Embryonic facial prominence (tissue), 1 donor: Measurements from ENCODE around the gene SSBP3.
"Not testable (repeated sequence)": the region's sequence is repeated elsewhere in the genome, so short reads cannot be mapped to it uniquely, and the experiment has no call there.

Experiments
- DNase-seq: peaks from one replicate; pipeline ENCODE4 v3.0.0-alpha.2; 2016; ENCODE audit errors: extremely low spot score

Gene SSBP3

DNA sequence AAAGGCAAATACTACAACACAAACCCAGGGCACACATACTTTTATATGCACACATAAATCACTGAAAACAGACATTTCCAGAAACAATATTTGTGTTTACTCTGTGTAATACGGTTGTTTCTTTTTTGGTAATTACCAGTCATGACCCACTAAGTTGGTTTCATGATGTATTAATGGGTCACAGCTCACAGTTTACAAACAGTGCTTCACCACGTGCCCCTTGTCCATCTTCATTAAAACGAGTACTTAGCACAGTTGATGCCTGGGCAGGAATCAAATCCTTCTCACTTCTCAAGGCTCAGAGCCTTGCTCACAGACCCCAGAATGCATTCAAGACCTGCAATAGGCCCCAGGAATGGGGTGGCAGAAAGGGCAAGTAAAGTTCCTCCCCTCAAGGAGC lies 13.8 kb downstream of the SSBP3 start:
- DNase-seq, result no peak

DNA sequence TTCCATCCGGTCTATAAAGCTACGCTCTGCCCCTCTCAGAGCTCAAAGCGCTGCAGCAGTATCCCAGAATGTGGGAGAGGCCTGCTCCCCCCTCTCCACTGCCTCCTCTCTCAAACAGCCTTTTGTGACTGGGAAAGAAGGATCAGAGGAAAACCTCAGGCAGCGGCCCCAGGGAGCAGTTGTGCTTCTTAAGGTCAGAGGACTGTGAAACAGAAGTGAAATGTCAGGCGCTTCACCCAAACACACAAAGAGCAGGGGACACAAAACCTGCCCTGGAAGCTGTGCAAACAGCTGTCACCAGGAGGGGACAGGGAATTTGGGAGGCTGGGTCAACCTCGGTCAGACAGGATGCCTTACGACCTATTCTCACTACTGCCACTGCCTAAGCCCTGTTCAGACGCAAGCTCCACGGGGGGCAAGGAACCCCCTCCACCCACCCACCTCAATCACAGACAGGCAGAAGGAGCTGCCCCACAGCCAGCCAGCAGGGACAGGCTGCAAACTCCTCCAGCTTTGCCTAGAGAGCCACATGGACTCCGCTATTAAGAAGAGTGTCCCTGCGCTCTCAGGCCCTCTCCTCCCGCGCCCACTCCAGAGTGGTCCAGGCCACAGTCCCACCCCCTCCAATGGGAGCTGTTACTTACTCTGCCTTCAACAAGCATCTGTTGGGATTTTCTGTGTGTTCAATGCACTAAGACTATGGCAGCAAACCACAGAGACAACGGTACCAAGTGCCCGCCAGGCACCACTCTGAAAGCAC lies 14.6 kb downstream of the SSBP3 start:
- no peak for DNase-seq

DNA sequence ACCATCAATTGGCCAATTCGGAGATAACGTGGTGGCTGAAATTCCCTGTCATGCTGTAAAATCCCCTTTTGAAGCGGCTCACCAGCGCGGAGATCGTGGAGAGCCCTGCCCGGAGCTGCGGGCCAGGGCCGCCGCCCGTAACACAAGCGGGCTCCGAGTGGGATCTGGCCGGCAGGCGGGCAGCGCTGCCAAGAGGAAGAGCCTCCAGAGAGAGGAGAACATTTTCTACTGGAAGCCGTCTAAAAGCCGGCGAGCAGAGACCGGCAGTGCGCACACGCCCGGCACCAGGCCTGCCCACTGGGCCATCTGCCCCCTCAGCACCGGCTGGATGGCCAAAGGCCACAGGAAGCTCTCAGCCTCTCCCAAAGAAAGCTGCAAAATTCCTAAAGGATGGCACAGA lies 15.5 kb downstream of the SSBP3 start:
- no peak for DNase-seq

DNA sequence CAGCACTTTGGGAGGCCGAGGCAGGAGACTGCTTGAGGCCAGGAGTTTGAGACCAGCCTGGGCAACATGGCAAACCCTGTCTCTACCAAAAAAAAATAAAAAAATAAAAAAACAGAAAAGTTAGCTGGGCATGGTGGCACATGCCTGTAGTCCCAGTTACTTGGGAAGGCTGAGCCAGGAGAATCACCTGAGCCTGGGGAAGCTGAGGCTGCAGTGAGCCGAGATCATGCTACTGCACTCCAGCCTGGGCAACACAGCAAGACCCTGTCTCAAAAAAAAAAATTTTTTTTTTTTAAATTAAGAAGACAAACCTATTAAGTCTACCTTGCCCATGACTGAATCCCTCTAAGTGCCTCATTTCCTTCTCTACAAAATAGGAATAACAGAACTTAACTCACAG lies 16.6 kb downstream of the SSBP3 start:
- DNase-seq, result not testable (repeated sequence)

DNA sequence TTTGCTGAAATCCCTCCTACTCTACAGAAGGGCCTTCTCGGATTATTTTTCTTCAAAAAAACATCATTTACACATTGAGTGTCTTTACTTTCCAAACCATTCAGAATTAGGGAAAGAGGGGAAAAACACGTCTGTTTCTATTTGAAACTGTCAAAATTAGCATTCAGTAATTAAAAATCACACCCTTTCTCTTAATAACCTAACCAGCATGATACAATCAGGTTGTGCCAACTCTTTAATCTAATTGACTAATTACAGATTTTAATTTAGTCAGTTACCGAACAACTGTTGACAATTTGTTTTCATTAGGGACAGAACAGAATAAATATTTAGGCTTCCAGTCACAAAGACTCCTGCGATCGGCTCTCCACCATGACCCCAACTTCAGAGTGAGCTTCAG lies 18.8 kb downstream of the SSBP3 start:
- no peak for DNase-seq

DNA sequence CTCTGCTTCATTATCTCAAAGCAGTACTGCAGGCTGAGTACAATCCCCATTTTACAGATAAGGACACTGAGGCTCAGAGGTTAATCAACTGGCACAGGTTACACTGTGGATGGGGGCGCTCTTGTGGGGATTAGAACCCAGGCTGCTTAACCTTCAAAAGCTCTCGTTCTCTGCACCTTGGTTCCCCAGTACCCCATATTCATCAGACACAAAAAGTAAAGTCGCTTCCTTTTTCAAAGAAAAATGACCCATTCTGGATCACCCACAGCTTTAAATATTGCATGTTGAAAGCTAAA lies 20.5 kb downstream of the SSBP3 start:
- DNase-seq, result no peak

DNA sequence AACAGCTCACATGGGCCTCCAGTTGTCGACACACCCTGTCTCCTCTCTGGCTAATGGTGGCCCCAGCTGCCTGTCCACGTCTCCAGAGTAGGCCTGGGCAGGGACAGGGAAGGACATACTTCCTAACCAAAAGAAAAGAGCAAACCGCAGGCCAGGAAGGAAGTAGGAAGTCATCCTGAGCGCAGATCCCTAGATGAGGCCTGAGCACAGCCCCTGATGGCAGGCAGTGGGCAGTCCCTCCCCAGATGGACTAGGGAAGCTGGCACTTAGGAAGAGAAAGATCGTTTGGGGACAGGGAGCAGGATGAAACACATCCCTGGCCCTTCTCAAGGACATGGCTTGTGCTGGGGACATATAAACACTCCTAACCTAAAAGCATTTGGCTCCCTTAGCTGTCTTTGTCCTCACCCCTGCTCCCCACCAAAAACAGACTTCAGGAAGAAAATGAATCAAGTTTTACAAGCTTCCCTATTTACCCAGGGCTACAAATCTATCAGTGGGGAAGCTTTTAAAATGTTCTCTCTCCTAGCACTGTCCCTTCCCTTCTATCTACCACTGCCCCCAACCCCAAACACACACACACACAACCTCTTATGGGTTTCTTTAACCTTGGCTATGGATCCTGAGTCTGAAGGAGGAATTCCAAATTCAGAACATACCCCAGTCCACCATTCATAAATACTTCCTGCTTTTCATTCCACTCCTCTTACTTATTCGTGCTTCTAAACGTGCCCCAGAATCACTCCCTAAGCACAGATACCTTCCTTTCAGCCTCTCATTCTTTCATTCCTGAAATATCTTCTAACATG lies 21.1 kb downstream of the SSBP3 start:
- no peak for DNase-seq

DNA sequence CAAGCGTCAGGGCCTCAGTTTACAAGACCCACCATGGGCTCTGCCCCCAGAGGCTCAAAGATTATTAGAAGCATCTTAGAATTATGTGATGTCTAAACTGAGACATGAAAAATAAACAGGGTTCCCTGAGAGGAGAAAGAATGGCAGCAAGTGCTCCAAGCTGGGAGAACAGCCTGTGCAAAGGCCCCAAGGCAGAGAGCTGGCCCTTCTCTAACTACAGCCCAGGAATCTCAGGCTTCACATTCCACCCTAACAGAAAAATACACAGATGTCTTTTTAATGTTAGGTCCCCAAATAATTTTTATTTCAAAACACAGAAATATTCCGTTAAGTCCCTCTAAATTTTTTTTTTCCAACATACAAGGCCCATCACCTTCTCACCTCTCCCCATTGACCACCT lies 21.7 kb downstream of the SSBP3 start:
- no peak for DNase-seq

DNA sequence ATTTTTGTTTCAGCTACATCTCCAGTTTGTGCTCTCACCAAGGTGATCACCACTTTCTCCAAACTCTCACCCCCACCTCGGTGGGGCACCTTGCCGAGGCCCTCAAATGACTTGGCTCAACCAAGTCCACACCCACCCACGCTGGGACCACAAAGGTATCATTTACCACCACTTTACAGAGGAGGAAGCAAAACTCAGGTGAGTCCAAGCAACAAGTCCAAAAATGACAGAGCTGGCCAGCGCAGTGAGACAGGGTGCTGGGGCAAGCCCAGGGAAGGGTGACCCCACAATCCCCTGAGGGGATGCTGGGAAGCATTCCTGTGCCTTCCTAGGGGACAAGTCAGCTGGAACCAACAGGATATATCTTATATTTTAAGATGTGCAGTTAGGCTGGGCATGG lies 24.7 kb downstream of the SSBP3 start:
- no peak for DNase-seq

DNA sequence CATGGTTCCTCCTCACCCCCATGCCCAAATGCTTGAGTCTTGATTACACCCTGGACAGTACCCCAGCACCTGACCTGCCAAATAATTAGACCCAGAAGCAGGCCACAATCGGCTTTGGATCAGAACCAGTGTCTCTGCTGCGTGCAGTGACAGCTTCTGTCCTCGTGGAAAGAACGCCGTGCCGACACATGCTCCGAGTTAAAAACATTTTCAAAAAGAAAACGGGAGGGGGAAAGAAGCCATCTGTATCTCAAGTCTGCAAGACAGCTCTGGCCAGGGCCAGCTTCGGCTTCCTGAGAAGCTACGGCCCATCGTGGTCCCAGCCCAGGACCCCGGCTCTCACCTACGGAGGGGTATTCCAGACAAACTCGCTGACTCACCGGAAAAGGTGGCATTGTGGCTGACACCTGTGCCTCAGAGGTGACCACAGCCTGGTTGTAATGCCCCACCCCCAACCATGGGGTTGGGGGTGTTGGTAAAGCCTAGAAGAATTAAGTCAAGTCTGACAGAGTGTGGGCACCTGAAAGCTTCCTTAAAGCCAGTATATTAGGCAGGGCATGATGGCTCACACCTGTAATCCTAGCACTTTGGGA lies 25.8 kb downstream of the SSBP3 start:
- no peak for DNase-seq

DNA sequence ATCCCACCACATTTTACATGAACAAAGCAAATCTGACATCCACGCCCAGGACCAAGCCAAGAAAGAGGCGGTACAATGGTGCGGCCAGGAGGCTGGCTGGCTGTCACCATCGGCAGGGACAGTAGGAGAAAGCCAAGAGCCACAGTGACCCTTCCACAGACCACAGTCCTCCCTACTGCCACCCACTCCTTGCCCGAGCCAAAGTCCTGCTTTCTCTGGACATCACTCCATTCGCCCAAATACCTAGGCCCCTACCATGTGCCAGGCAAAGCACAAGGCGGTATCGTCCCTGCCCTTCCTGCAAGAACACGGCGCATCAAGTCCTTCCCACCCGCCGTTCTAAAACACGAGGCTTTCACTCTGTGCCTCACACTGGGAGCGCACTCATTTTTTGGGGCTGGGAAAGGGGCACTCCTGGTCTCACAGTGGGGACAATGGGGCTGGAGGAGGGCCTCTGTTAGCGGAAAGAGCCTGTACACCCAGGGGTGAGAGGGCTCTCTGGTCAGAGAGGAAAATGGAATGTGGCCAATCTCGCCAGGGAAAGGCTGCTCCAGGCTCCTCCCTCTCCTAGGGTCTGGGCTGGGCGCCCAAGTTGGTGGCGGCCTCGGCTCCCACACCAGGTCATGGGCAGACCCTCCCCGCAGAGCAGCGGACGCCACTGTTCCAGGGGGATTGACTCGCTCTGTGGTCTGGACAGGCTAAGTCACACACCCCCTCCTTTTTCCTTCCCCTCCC lies 26.5 kb downstream of the SSBP3 start:
- no peak for DNase-seq

DNA sequence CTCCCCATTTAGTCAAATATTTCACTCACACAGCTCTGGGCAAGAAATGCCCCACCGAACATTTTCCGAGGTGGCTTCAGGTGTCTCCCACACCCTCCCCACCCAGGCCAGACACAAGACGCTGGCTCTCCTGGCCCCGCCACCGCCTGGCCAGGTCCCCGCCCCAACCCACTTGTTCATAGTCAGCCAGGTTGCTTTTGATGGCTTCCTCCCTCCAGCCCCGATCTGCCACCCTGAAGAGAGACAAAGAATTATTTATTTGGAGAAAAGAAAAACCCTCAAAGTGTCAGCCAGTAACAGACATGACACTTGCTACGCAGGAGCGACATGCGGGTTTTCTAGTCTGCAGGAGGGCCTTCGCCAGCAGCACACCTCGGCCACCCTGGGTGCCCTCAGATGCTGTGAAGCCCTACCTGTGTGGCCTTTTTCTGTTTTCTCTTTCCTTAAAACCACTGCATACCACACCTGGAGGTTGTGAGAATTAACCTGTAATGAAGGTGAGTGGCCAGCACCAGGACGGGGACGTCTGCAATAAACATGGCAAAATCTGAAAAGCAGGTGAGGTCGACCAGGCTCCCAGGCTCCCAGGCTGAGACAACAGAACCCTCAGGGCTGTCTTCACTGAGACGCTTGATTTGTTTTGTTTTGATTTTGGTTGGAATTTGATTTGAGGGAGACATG lies 27.2 kb downstream of the SSBP3 start:
- no peak for DNase-seq

DNA sequence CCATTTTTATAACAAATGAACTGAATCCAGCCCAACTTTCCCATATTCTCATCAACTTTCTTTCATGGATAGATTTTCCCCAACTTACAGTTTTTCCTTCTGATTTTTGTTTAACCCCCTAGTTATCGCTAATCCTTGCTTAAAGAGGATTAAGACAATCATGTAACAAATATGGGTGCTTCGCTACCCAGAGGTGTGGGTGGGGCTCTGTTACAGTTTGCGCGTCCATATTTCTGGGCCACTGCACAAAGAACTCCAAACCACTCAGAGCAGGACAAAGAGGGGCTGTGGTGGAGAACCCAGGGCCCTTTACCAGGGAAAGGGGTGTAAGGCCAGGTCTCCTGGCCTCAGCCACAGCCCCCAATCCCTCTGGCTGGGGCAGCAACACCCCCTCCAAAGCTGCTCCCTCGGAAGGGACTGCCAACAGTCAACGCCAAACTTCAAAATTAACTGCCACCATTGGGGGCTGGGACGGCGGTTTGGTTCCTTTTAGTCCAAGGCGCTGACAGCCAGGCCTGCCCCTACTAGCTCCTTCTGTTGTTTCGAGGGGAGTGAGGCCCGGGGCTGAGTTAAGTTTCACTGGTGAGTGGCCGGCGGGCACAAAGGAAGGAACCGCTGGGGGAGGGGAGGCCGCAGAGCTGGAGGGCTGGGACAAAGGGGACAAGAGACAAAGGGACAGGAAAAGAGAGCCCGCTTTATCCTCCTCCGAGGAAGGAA lies 27.9 kb downstream of the SSBP3 start:
- DNase-seq, result no peak

DNA sequence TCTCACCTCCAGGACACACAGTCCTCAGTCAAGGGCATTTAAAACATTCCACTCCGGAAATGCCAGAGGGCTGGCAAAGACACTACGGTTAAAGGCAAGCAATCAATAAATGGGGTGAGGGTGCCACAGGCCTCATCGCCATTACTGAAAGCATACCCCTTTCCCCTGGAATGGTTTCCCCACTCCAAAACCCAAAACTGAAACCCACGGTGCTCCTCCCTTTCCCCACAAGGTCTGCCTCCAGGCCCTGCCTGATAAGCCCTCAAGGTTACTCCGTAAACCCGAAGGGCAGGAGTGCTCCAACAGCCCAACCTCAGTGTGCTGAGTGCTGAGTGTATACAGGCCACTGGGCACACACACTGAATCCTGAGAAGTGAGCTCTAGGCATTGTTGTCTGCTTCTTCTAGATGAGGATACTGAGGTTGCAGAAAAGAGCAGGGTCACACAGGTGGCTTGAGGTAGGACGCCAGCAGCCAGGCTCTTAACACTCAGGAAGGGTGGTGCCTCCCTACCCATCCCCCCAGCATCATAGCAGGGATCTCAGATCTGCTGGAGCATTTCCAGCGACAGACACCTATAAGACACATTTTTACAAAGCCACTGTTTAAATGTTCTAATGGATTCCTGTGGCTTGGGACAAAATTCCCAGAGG lies 29.0 kb downstream of the SSBP3 start:
- no peak for DNase-seq

DNA sequence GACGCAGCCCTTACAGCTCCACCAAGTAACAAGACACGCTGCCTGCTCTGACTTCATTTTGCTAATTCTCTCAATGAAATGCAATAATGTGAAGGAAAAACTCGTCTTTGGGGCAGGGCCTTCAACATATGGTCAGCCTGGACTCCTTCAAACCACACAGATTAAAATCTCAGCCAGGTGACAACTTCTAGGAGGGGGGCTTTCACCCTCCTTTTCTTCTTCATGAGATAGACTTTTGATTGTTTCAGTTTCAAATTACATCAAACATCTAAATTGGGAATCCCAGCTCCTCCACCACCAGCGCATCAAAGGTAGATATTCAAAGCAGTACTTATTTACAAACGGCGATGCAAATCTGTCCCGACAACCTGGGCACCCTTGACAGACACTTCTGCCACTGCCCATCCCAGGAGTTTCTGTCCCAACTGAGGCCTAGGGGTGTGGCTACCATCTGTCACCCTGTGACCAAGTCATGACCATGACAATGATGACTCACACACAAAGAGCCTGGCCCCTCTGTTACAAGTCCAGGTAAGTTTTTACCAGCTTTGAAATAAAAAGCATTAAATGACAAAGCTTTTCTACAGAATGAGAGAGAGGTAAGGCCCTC lies 29.7 kb downstream of the SSBP3 start:
- DNase-seq, result no peak

DNA sequence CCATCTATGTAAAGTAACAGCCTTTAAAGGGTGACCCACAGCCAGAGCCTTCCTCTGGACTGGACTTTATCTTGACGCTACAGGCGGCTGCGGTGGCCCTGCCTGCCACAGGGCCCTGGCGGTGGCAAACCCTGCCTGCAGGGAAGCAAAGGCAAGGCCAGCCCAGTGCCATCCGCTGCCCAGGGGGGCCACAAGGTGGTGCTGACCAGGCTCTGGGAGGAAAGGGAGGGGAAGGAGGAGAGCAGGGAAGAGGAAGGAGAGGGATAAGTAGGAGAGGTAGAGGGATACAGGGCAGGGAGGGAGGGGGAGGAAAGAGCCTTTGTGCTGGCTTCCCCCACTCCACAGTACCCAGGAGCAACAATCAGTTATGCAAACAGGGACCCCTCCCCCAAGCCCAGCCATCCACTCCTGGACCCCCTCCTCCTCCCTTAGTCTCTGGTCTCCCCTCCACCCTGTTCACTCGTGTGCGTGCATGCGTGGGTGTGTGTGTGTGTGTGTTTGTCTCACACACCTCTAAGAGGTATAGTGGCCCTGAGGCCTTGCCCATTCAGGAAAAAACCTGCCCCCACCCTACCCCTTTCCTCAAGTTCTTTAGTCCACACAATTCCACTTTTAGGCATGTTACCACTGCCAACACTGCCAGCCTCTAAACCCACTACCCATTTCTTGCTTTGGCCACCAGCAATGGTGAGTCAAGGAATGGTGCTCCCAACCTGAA lies 30.3 kb downstream of the SSBP3 start:
- DNase-seq, result no peak

DNA sequence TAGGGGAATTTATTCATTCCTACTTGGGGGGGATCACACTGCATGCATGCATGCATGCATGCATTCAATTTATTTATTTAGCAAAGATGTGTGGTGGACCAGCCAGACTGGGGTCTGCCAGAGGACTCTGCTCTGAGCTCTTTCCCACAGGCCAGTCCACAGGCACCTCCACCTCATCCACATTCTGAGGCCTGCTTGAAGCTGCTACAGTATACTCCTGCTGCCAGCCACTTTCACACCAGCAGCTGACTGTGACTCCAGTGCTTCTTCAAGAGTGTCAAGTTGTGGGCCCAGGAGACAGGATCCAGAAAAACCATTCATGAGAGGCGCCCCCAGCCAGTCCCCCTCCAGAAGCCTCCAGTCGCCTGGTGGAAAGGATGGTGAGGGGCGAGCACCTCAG lies 30.9 kb downstream of the SSBP3 start:
- DNase-seq, result no peak

DNA sequence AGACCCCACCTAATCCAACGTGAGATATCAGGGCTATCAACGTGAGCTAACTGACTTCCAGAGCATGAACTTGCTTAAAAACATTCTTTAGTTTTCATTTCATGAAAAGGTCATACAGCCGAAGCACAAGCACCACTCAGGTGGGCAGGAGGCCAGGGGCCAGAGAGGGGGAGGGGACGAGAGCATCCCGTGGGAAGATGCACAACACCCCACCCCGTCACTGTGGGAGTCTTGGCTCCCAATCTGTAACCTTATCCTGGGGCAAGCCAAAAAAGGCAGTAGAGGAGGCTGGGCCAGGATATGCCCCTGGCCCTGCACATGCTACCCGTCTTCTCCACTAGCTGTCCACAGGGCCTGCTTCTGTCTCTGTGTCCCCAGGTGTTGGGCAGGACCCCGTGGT lies 31.4 kb downstream of the SSBP3 start:
- no peak for DNase-seq

DNA sequence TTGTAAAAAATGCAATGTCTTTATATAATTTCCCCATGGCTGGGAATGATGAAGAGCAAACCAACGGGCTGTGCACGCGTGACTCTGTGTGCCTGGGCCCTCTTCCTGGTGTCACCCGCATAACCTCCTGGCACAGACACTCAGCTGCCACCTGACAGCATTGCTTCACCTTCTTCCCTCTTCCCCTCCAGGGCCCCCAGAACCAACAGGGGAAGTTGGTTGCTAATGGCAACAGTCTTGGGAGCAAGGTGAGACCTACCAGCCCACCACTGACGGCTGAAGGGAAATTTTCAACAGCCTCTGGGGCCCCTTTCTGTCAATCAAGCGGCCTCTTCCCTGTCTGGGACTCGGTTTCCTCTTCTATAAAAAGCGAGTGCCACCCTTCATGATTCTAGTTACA lies 33.2 kb downstream of the SSBP3 start:
- DNase-seq, result no peak

DNA sequence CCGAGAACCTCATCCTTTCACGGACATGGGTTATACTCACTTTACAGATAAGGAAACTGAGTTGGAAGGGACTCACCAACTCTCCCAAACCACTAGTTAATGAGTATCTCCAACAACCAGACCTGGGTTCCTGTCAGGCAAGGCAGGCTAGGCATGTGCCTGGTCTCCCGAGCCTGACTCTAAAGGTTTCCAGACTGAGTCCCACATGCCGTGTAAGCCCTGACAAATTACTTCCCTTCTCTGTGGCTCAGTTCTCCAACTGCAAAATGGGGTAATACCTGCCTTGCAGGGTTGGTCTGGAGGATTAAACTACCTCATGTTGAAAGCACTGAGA lies 34.3 kb downstream of the SSBP3 start:
- no peak for DNase-seq
